ENCODE results near the gene VDAC2.

VDAC2 gene

GRCh38 chr10:75253281-75254220 lies 43.0 kb downstream of the VDAC2 start:
- no peak for DNase-seq (ENCODE audit: low spot score)

- DNase-seq (ENCODE audit: low spot score), result no peak
These were observed 44.1 kb downstream of the VDAC2 start for GRCh38 chr10:75254739-75255138.

GRCh38 chr10:75260990-75261389 lies 50.4 kb downstream of the VDAC2 start:
- DNase-seq (ENCODE audit: low spot score), result no peak

- no peak for DNase-seq (ENCODE audit: low spot score)
These were observed 51.5 kb downstream of the VDAC2 start for GRCh38 chr10:75261813-75262705.

GRCh38 chr10:75263806-75264205 lies 53.2 kb downstream of the VDAC2 start:
- DNase-seq (ENCODE audit: low spot score), result no peak

- no peak for DNase-seq (ENCODE audit: low spot score)
These were observed 55.3 kb downstream of the VDAC2 start for GRCh38 chr10:75265856-75266255.

- no peak for DNase-seq (ENCODE audit: low spot score)
These were observed 56.3 kb downstream of the VDAC2 start for GRCh38 chr10:75266945-75267344.

GRCh38 chr10:75269605-75270004 lies 59.0 kb downstream of the VDAC2 start:
- no peak for DNase-seq (ENCODE audit: low spot score)

GRCh38 chr10:75272094-75272493 lies 61.5 kb downstream of the VDAC2 start:
- DNase-seq (ENCODE audit: low spot score), result no peak

GRCh38 chr10:75272896-75273295 lies 62.3 kb downstream of the VDAC2 start:
- DNase-seq (ENCODE audit: low spot score), result no peak

- DNase-seq (ENCODE audit: low spot score), result no peak
These were observed 65.7 kb downstream of the VDAC2 start for GRCh38 chr10:75276069-75276872.

- DNase-seq (ENCODE audit: low spot score), result no peak
These were observed 69.6 kb downstream of the VDAC2 start for GRCh38 chr10:75280236-75280635.
